Adrenal gland (tissue), 5 donors: ENCODE results near the gene PDZRN3.

ENCODE experiments used
- CTCF ChIP-seq, 6 experiments: fragments of 450-650 bp in 4 of 6; fragments of 200-600 bp in 2 of 6; sonication (generic) in 1 of 6; IDR thresholded peaks; 1 replicate in 5 of 6; 2 replicates in 1 of 6; pipeline versions ENCODE4 v1.5.1 to v1.8.0; 2016 to 2021; ENCODE audit warnings: antibody characterized with exemption in 6 of 6, mild to moderate bottlenecking in 2 of 6, moderate library complexity in 1 of 6
- POLR2A ChIP-seq, 2 donors: fragments of 450-650 bp; IDR thresholded peaks; one replicate each; pipeline ENCODE4 v1.6.1; 2017; ENCODE audit warnings: antibody characterized with exemption in 2 of 2, mild to moderate bottlenecking in 2 of 2, moderate library complexity in 1 of 2
- donor health status: DM: no; HTN: no; CAD: no.

- no peak for TF ChIP-seq CTCF (IDR thresholded peaks at IDR 0.05)
- TF ChIP-seq POLR2A (IDR thresholded peaks at IDR 0.05): no peak
These were observed 43.6 kb upstream of the PDZRN3 start for GRCh38 chr3:73668391-73668790.
